Measurements from ENCODE around the gene FAM169A.
"Not testable (repeated sequence)": the region's sequence is repeated elsewhere in the genome, so short reads cannot be mapped to it uniquely, and the experiment has no call there.

The FAM169A gene

GRCh38 chr5:74865804-74866595 lies at the start of gene FAM169A:
FAM169A (minus strand) TSS chr5:74866387; CDS start chr5:74841676, 24,711 bp downstream.
- DNase-seq: peak; percentile 65

- DNase-seq: no peak
Observed at GRCh38 chr5:74915488-74915887, 49.3 kb upstream of the FAM169A start.

- DNase-seq: not testable (repeated sequence)
Observed at GRCh38 chr5:74911421-74911820, 45.2 kb upstream of the FAM169A start.

GRCh38 chr5:74909888-74910287 lies 43.7 kb upstream of the FAM169A start:
- DNase-seq: not testable (repeated sequence)

GRCh38 chr5:74908237-74908636 lies 42.0 kb upstream of the FAM169A start:
- DNase-seq: not testable (repeated sequence)

GRCh38 chr5:74904713-74905112 lies 38.5 kb upstream of the FAM169A start:
- DNase-seq: not testable (repeated sequence)

GRCh38 chr5:74903165-74903787 lies 37.1 kb upstream of the FAM169A start:
- peak; percentile 33 for DNase-seq

- DNase-seq: no peak
Observed at GRCh38 chr5:74897049-74897448, 30.9 kb upstream of the FAM169A start.

- DNase-seq: no peak
Observed at GRCh38 chr5:74895906-74896305, 29.7 kb upstream of the FAM169A start.

GRCh38 chr5:74894351-74894750 lies 28.2 kb upstream of the FAM169A start:
- no peak for DNase-seq

- no peak for DNase-seq
Observed at GRCh38 chr5:74892921-74893320, 26.7 kb upstream of the FAM169A start.

GRCh38 chr5:74889523-74890105 lies 23.4 kb upstream of the FAM169A start:
- no peak for DNase-seq

GRCh38 chr5:74888117-74888516 lies 21.9 kb upstream of the FAM169A start:
- no peak for DNase-seq

GRCh38 chr5:74885170-74885569 lies 19.0 kb upstream of the FAM169A start:
- DNase-seq: no peak

GRCh38 chr5:74882379-74883134 lies 16.4 kb upstream of the FAM169A start:
- DNase-seq: not testable (repeated sequence)

- DNase-seq: no peak
Observed at GRCh38 chr5:74877624-74878304, 11.6 kb upstream of the FAM169A start.

- no peak for DNase-seq
Observed at GRCh38 chr5:74875994-74876791, 10.0 kb upstream of the FAM169A start.

- DNase-seq: no peak
Observed at GRCh38 chr5:74873525-74874249, 7.5 kb upstream of the FAM169A start.

GRCh38 chr5:74870299-74871067 lies 4.3 kb upstream of the FAM169A start:
- DNase-seq: no peak

- not testable (repeated sequence) for DNase-seq
Observed at GRCh38 chr5:74869414-74869813, 3.2 kb upstream of the FAM169A start.

Data from CD4-positive, alpha-beta T cell treated with Interleukin-6 for 4 hours (primary cell).